Endothelial cell of umbilical vein (primary cell): ENCODE measurements around the gene BTN1A1. TPM values are rescaled to one million over a fixed set of nuclear protein-coding genes. Genes with fewer than 3 reads are reported as not detected.

ENCODE experiments used
- BruUV-seq: library from RNA; stranded (reverse); fragments of 400-500 nt; replicated peaks from 2 replicates; lab custom pipeline; 2021; lab: Mats Ljungman, UMichigan
- CTCF ChIA-PET: fragments of 300-600, 350-600 bp; sonication (Branson Sonifier 250); formaldehyde crosslinking; loops from one replicate; lab custom pipeline; 2021; ENCODE audit warnings: antibody characterized with exemption, inconsistent platforms; lab: Charles Lee
- POLR2A ChIA-PET: fragments of 300-600, 350-600 bp; sonication (Branson Sonifier 250); formaldehyde crosslinking; loops from one replicate; lab custom pipeline; 2021; ENCODE audit warnings: antibody characterized with exemption, inconsistent platforms; lab: Charles Lee
- DNase-seq: peaks from one replicate; pipeline ENCODE4 v3.0.0-alpha.2; 2011; ENCODE audit warnings: low read depth, low spot score
- FAIRE-seq: peaks from 2 replicates; lab custom pipeline; 2011; peaks lifted over from hg19 to GRCh38; lab: Jason Lieb, UNC
- H2AFZ ChIP-seq: 2 replicates; pipeline ENCODE4 v1.6.0; 2012; ENCODE audit warnings: low read depth, low read length, control low read depth, inconsistent platforms
- H3K27ac ChIP-seq: 2 replicates; pipeline ENCODE4 v1.5.1; 2011; ENCODE audit warnings: low read depth, mild to moderate bottlenecking, control low read depth, low read length, moderate library complexity; ENCODE audit not compliant: insufficient read depth
- H3K27me3 ChIP-seq, 2 experiments: 2 replicates each; pipeline versions ENCODE4 v1.6.0 to v1.6.1; 2011; ENCODE audit warnings: low read length in 2 of 2, mixed read lengths in 1 of 2; ENCODE audit not compliant: control insufficient read depth in 2 of 2, insufficient read depth in 2 of 2
- H3K36me3 ChIP-seq, 2 experiments: 2 replicates in 1 of 2; 3 replicates in 1 of 2; pipeline ENCODE4 v1.5.1; 2011; ENCODE audit warnings: low read length in 2 of 2, mild to moderate bottlenecking in 1 of 2, moderate library complexity in 1 of 2; ENCODE audit not compliant: control insufficient read depth in 2 of 2, insufficient read depth in 2 of 2; ENCODE audit errors: extremely low read depth in 1 of 2
- H3K4me1 ChIP-seq: 3 replicates; pipeline ENCODE4 v1.5.1; 2011; ENCODE audit warnings: mild to moderate bottlenecking, low read length; ENCODE audit not compliant: control insufficient read depth, insufficient read depth; ENCODE audit errors: extremely low read depth
- H3K4me2 ChIP-seq: 2 replicates; pipeline ENCODE4 v1.6.1; 2011; ENCODE audit warnings: low read length, control low read depth, mixed read lengths; ENCODE audit not compliant: insufficient read depth
- H3K4me3 ChIP-seq, 3 experiments: fragments of 200-600 bp in 1 of 3; sonication (generic), shearing (Covaris generic) in 1 of 3; replicated peaks in 1 of 3; 2 replicates each; pipeline ENCODE4 v1.5.1; 2011 to 2016; ENCODE audit warnings: control low read depth in 3 of 3, low read length in 3 of 3, mild to moderate bottlenecking in 2 of 3, inconsistent platforms in 1 of 3, low read depth in 1 of 3, moderate library complexity in 1 of 3; ENCODE audit not compliant: insufficient read depth in 1 of 3
- H3K79me2 ChIP-seq: 2 replicates; pipeline ENCODE4 v1.6.0; 2012; ENCODE audit warnings: low read length, inconsistent platforms; ENCODE audit not compliant: control insufficient read depth, insufficient read depth
- H3K9ac ChIP-seq: replicated peaks from 2 replicates; pipeline ENCODE3; 2011; ENCODE audit warnings: low read length, control low read depth; ENCODE audit not compliant: insufficient read depth; ENCODE audit errors: extremely low read depth
- H3K9me1 ChIP-seq: replicated peaks from 3 replicates; pipeline ENCODE4 v1.6.0; 2011; ENCODE audit warnings: mild to moderate bottlenecking, low read length; ENCODE audit not compliant: control insufficient read depth, insufficient read depth; ENCODE audit errors: extremely low read depth
- H3K9me3 ChIP-seq: replicated peaks from 2 replicates; pipeline ENCODE4 v1.5.1; 2012; ENCODE audit warnings: low read length, inconsistent platforms; ENCODE audit not compliant: control insufficient read depth, insufficient read depth
- H4K20me1 ChIP-seq: replicated peaks from 2 replicates; pipeline ENCODE3; 2011; ENCODE audit warnings: mild to moderate bottlenecking, low read length; ENCODE audit not compliant: control insufficient read depth, insufficient read depth; ENCODE audit errors: extremely low read depth
- CTCF ChIP-seq, 2 donors: IDR thresholded peaks; 1 replicate in 1 of 2; 2 replicates in 1 of 2; pipeline ENCODE4 v1.5.1; 2011; ENCODE audit warnings: low read length in 2 of 2, mild to moderate bottlenecking in 2 of 2, moderate library complexity in 2 of 2, control low read depth in 1 of 2, inconsistent platforms in 1 of 2, low read depth in 1 of 2; ENCODE audit not compliant: insufficient read depth in 1 of 2; ENCODE audit errors: extremely low read depth in 1 of 2
- MAX ChIP-seq: IDR thresholded peaks from 2 replicates; pipeline ENCODE4 v1.6.1; 2011; ENCODE audit not compliant: insufficient read depth, insufficient read length
- POLR2A ChIP-seq: IDR thresholded peaks from 2 replicates; pipeline ENCODE4 v1.6.1; 2012; ENCODE audit warnings: low read depth, mild to moderate bottlenecking, control low read depth, low read length
- POLR2AphosphoS5 ChIP-seq: IDR thresholded peaks from 2 replicates; pipeline ENCODE4 v1.6.1; 2012; ENCODE audit warnings: low read depth, mild to moderate bottlenecking, control low read depth, low read length, moderate library complexity; ENCODE audit not compliant: insufficient read depth
- dilution Hi-C: fragments of 300-500 bp; cut with MboI; formaldehyde crosslinking; loops from one replicate; pipeline ENCODE4 v1.15.0; 2019; ENCODE audit warnings: low sequenced_read_pairs; ENCODE audit not compliant: extremely low pct_ligation_motif_present
- intact Hi-C: fragments of 100-400 bp; cut with micrococcal nuclease; formaldehyde crosslinking; loops from one replicate; pipeline ENCODE4 v1.10.0; 2022
- polyA plus RNA-seq, 4 experiments: library from polyadenylated mRNA; depleted of rRNA in 3 of 4; stranded (reverse) in 3 of 4; unstranded in 1 of 4; fragments of >200 nt; gene quantifications; 2 replicates each; pipeline versions ENCODE4 v1.2.1 to v1.2.3, GENCODE V29; 2011 to 2012; ENCODE audit warnings: missing spikeins in 1 of 4
- total RNA-seq: library from RNA; stranded (reverse); gene quantifications from 2 replicates; pipeline ENCODE4 v1.2.3, GENCODE V29; 2021

BTN1A1 gene
- total and polyA plus RNA-seq, 2 donors (not counting 3 experiments of a cell fraction or from before 2014, with no cell fraction given): not detected

- peak within 1 kb of the TSS; percentile 99 for H3K9ac ChIP-seq
- POLR2A ChIA-PET: no interaction called here
- FAIRE-seq: peak; percentile 100
- intact Hi-C loops (loop anchor here (1.0 to 5.0 kb wide), 5 partner anchors 16 to 116 kb away; partner anchors contain the start of genes BTN2A2 and BTN3A3), dilution Hi-C loops (no loop called here)
- peak within 1 kb of the TSS; percentile 99 for H2AFZ ChIP-seq
- BruUV-seq: TSS peak; percentile 37
- H3K27me3 ChIP-seq: no peaks in the 10 kb centered on the region
- H3K4me3 ChIP-seq: peak within 1 kb of the TSS; percentile 92 to 99 (median 99)
- peak; percentile 18 for TF ChIP-seq POLR2A
- no peak for TF ChIP-seq CTCF (IDR thresholded peaks at IDR 0.05; ENCODE audit: extremely low read depth in 1 of 2, insufficient read depth in 1 of 2, low read depth in 1 of 2, low read length in 2 of 2)
- peak; percentile 30 for TF ChIP-seq POLR2AphosphoS5
- no peak for TF ChIP-seq MAX
- peaks cover 0 to 18% of the 10 kb centered on the region in 2 experiments for H3K36me3 ChIP-seq
- peaks cover 20% of the 10 kb centered on the region for H3K4me1 ChIP-seq
- peak within 1 kb of the TSS; percentile 77 for H3K4me2 ChIP-seq
- DNase-seq: peak; percentile 97
- CTCF ChIA-PET: no interaction called here
- H3K9me3 ChIP-seq: no peaks in the 10 kb centered on the region
- H3K79me2 ChIP-seq: peaks cover 38% of the 10 kb centered on the region
- peak within 1 kb of the TSS; percentile 92 for H3K27ac ChIP-seq
- no peaks in the 10 kb centered on the region for H4K20me1 ChIP-seq
- no peaks in the 10 kb centered on the region for H3K9me1 ChIP-seq
These were observed 42.1 kb upstream of the BTN1A1 start, which contains the start of gene BTN2A1 for GRCh38 chr6:26457806-26458688. Gene BTN2A1 (plus strand): TSS chr6:26457955. CDS start chr6:26458637, 682 bp downstream.
